ENCODE results near the gene METTL16. TPM values are rescaled to one million over a fixed set of nuclear protein-coding genes. Genes with fewer than 3 reads are reported as not detected.

METTL16 gene
- total and polyA plus RNA-seq, 9 of the 15 experiments (the other 6 are each of a cell fraction or from before 2014, with no cell fraction given) = 12.1 to 30.5 (median 19.8) TPM

- TF ChIP-seq ZBTB49 (CRISPR knock-in tag; IDR thresholded peaks at IDR 0.05; ENCODE audit: borderline replicate concordance) (no peak), ZNF253 (CRISPR knock-in tag; conservative IDR thresholded peaks at IDR 0.05) (no peak), DPF2 (IDR thresholded peaks at IDR 0.05) (no peak), POLR2H (tag; IDR thresholded peaks at IDR 0.05; ENCODE audit: low read depth) (peak; percentile 82), ZNF407 (IDR thresholded peaks at IDR 0.05; ENCODE audit: low read depth) (no peak), CCNT2 (IDR thresholded peaks at IDR 0.05; ENCODE audit: borderline replicate concordance, extremely low read depth, insufficient read length, low read depth, low read length) (no peak), KDM1A (IDR thresholded peaks at IDR 0.05) (no peak; a peak in 1 of 4 replicates), ZNF76 (CRISPR knock-in tag; IDR thresholded peaks at IDR 0.05; ENCODE audit: borderline replicate concordance) (no peak), MEIS2 (IDR thresholded peaks at IDR 0.05; ENCODE audit: partially characterized antibody) (no peak), HDAC2 (IDR thresholded peaks at IDR 0.05) (no peak), MAFG (tag; conservative IDR thresholded peaks at IDR 0.05) (no peak), GATA2 (CRISPR knock-in tag; IDR thresholded peaks at IDR 0.05) (no peak), THRAP3 (IDR thresholded peaks at IDR 0.05; ENCODE audit: borderline replicate concordance) (no peak), HINFP (tag; conservative IDR thresholded peaks at IDR 0.05; ENCODE audit: low read depth) (no peak), ZNF165 (CRISPR knock-in tag; IDR thresholded peaks at IDR 0.05; ENCODE audit: borderline replicate concordance) (no peak), SIN3B (IDR thresholded peaks at IDR 0.05; ENCODE audit: low read depth) (peak; percentile 85)
These were observed at the start of gene METTL16 (continued) for GRCh38 chr17:2511462-2512369.

Data from K562 (cell line).